ENCODE results near the gene SEMA6A.

The SEMA6A gene

GRCh38 chr5:116440457-116441001, 134.1 kb downstream of the SEMA6A start:
- no peak overlapping the region for H3K4me2 ChIP-seq (ENCODE audit: low read length)
- no peaks in the 10 kb centered on the region for H3K9me2 ChIP-seq (ENCODE audit: low read depth, low read length)
- H3F3A ChIP-seq (ENCODE audit: insufficient read depth, low read length): no peaks in the 10 kb centered on the region
- no peak for TF ChIP-seq EZH2 (IDR thresholded peaks at IDR 0.05; ENCODE audit: borderline replicate concordance, low read length)
- TF ChIP-seq CTCF (IDR thresholded peaks at IDR 0.05; ENCODE audit: low read length): no peak
- no peak overlapping the region for H3K27ac ChIP-seq (ENCODE audit: low read depth, low read length, poor library complexity, severe bottlenecking)
- no peaks in the 10 kb centered on the region for H3K36me3 ChIP-seq (ENCODE audit: insufficient read depth, low read length)
- no peaks in the 10 kb centered on the region for H4K20me1 ChIP-seq (ENCODE audit: insufficient read depth, low read length)
- H3K4me1 ChIP-seq (ENCODE audit: insufficient read depth, low read length, severe bottlenecking): peaks cover 4% of the 10 kb centered on the region
- H3K79me2 ChIP-seq (ENCODE audit: insufficient read depth, low read length): no peaks in the 10 kb centered on the region
- no peaks in the 10 kb centered on the region for H3K9me3 ChIP-seq (ENCODE audit: low read length)
- H3K9ac ChIP-seq (ENCODE audit: low read length): no peak overlapping the region
- H2AFZ ChIP-seq (ENCODE audit: low read length): no peak overlapping the region
- H3K4me3 ChIP-seq (ENCODE audit: low read depth, low read length, poor library complexity, severe bottlenecking): no peak overlapping the region
- H3K27me3 ChIP-seq (ENCODE audit: insufficient read depth, low read length): no peaks in the 10 kb centered on the region

- no peak overlapping the region for H3K27ac ChIP-seq (ENCODE audit: low read depth, low read length, poor library complexity, severe bottlenecking)
These were observed 134.7 kb downstream of the SEMA6A start for GRCh38 chr5:116439905-116440304.

GRCh38 chr5:116438979-116439554, 135.6 kb downstream of the SEMA6A start:
- Histone ChIP-seq H3K79me2 (ENCODE audit: insufficient read depth, low read length) (no peaks in the 10 kb centered on the region), H3K27me3 (ENCODE audit: insufficient read depth, low read length) (no peaks in the 10 kb centered on the region), H3K9me3 (ENCODE audit: low read length) (no peaks in the 10 kb centered on the region), H3K4me2 (ENCODE audit: low read length) (no peak overlapping the region), H3K27ac (ENCODE audit: low read depth, low read length, poor library complexity, severe bottlenecking) (no peak overlapping the region), H2AFZ (ENCODE audit: low read length) (no peak overlapping the region), H3K9ac (ENCODE audit: low read length) (no peak overlapping the region), H3K36me3 (ENCODE audit: insufficient read depth, low read length) (no peaks in the 10 kb centered on the region), H3K4me1 (ENCODE audit: insufficient read depth, low read length, severe bottlenecking) (peaks cover 4% of the 10 kb centered on the region), H3F3A (ENCODE audit: insufficient read depth, low read length) (no peaks in the 10 kb centered on the region), H3K4me3 (ENCODE audit: low read depth, low read length, poor library complexity, severe bottlenecking) (no peak overlapping the region), H3K9me2 (ENCODE audit: low read depth, low read length) (no peaks in the 10 kb centered on the region), H4K20me1 (ENCODE audit: insufficient read depth, low read length) (no peaks in the 10 kb centered on the region)
- no peak for TF ChIP-seq EZH2 (IDR thresholded peaks at IDR 0.05; ENCODE audit: borderline replicate concordance, low read length)
- TF ChIP-seq CTCF (IDR thresholded peaks at IDR 0.05; ENCODE audit: low read length): no peak

More at GRCh38 chr5:116439905-116440304, 134.7 kb downstream of the SEMA6A start:
- H3K4me3 ChIP-seq (ENCODE audit: low read depth, low read length, poor library complexity, severe bottlenecking): no peak overlapping the region
- no peak overlapping the region for H2AFZ ChIP-seq (ENCODE audit: low read length)
- peaks cover 4% of the 10 kb centered on the region for H3K4me1 ChIP-seq (ENCODE audit: insufficient read depth, low read length, severe bottlenecking)
- H3K9me3 ChIP-seq (ENCODE audit: low read length): no peaks in the 10 kb centered on the region
- H3K9ac ChIP-seq (ENCODE audit: low read length): no peak overlapping the region
- no peak overlapping the region for H3K4me2 ChIP-seq (ENCODE audit: low read length)
- H3K27me3 ChIP-seq (ENCODE audit: insufficient read depth, low read length): no peaks in the 10 kb centered on the region
- H3F3A ChIP-seq (ENCODE audit: insufficient read depth, low read length): no peaks in the 10 kb centered on the region
- no peaks in the 10 kb centered on the region for H3K9me2 ChIP-seq (ENCODE audit: low read depth, low read length)
- no peaks in the 10 kb centered on the region for H3K36me3 ChIP-seq (ENCODE audit: insufficient read depth, low read length)
- no peak for TF ChIP-seq EZH2 (IDR thresholded peaks at IDR 0.05; ENCODE audit: borderline replicate concordance, low read length)
- no peak for TF ChIP-seq CTCF (IDR thresholded peaks at IDR 0.05; ENCODE audit: low read length)
- H4K20me1 ChIP-seq (ENCODE audit: insufficient read depth, low read length): no peaks in the 10 kb centered on the region
- H3K79me2 ChIP-seq (ENCODE audit: insufficient read depth, low read length): no peaks in the 10 kb centered on the region
